ENCODE measurements around the gene IFITM10. TPM values are rescaled to one million over a fixed set of nuclear protein-coding genes. Genes with fewer than 3 reads are reported as not detected.
"Not testable (repeated sequence)": the region's sequence is repeated elsewhere in the genome, so short reads cannot be mapped to it uniquely, and the experiment has no call there.

IFITM10 gene
- total RNA-seq, 2 experiments from 2014 or later, result 0.22 to 0.31 TPM

- Mint-ChIP-seq H3K27ac (no peak overlapping the region), H3K4me3 (no peak overlapping the region), H3K27me3 (ENCODE audit: low read depth) (no peaks in the 10 kb centered on the region), H3K36me3 (ENCODE audit: low read depth) (no peaks in the 10 kb centered on the region), H3K4me1 (ENCODE audit: low read depth) (peaks cover 14% of the 10 kb centered on the region), H3K9me3 (no peaks in the 10 kb centered on the region)
- no peak for DNase-seq
- CTCF ChIA-PET, result interaction anchor here (0.8 to 1.5 kb wide), 3 partner anchors 59 to 193 kb away, joined by 3 to 4 read pairs (median 3); no protein-coding TSS in a partner anchor
- intact Hi-C loops (cut with micrococcal nuclease), result no loop called here
Observed at GRCh38 chr11:1773994-1774550, 23.7 kb upstream of the IFITM10 start.

- DNase-seq, result no peak
- H3K4me3 Mint-ChIP-seq, result no peak overlapping the region
- intact Hi-C loops (cut with micrococcal nuclease), result no loop called here
- no peaks in the 10 kb centered on the region for H3K9me3 Mint-ChIP-seq
- H3K27me3 Mint-ChIP-seq (ENCODE audit: low read depth), result no peaks in the 10 kb centered on the region
- CTCF ChIA-PET, result interaction anchor here (0.8 to 1.5 kb wide), 3 partner anchors 60 to 194 kb away, joined by 3 to 4 read pairs (median 3); no protein-coding TSS in a partner anchor
- no peak overlapping the region for H3K27ac Mint-ChIP-seq
- peaks cover 14% of the 10 kb centered on the region for H3K4me1 Mint-ChIP-seq (ENCODE audit: low read depth)
- H3K36me3 Mint-ChIP-seq (ENCODE audit: low read depth), result no peaks in the 10 kb centered on the region
Observed at GRCh38 chr11:1773131-1773993, 23.0 kb upstream of the IFITM10 start.

- Mint-ChIP-seq H3K36me3 (ENCODE audit: low read depth) (no peaks in the 10 kb centered on the region), H3K27ac (peak overlapping the region; percentile 65), H3K4me3 (peak overlapping the region; percentile 37), H3K9me3 (no peaks in the 10 kb centered on the region), H3K27me3 (ENCODE audit: low read depth) (no peaks in the 10 kb centered on the region), H3K4me1 (ENCODE audit: low read depth) (peaks cover 14% of the 10 kb centered on the region)
- CTCF ChIA-PET, result interaction anchor here (1.5 kb wide), 1 partner anchor 60 kb away, joined by 4 read pairs; no protein-coding TSS in a partner anchor
- intact Hi-C loops (cut with micrococcal nuclease), result no loop called here
- peak; percentile 73 for DNase-seq
Observed at GRCh38 chr11:1772270-1773130, 22.1 kb upstream of the IFITM10 start.

- Mint-ChIP-seq H3K27me3 (ENCODE audit: low read depth) (no peaks in the 10 kb centered on the region), H3K4me1 (ENCODE audit: low read depth) (peaks cover 14% of the 10 kb centered on the region), H3K27ac (no peak overlapping the region), H3K36me3 (ENCODE audit: low read depth) (no peaks in the 10 kb centered on the region), H3K4me3 (no peak overlapping the region), H3K9me3 (no peaks in the 10 kb centered on the region)
- intact Hi-C loops (cut with micrococcal nuclease), result no loop called here
- CTCF ChIA-PET, result no interaction called here
- DNase-seq, result peak; percentile 2
Observed at GRCh38 chr11:1771700-1772099, 21.3 kb upstream of the IFITM10 start.

GRCh38 chr11:1771273-1771672 lies 20.9 kb upstream of the IFITM10 start:
- Mint-ChIP-seq H3K27me3 (ENCODE audit: low read depth) (no peaks in the 10 kb centered on the region), H3K27ac (no peak overlapping the region), H3K4me3 (no peak overlapping the region), H3K36me3 (ENCODE audit: low read depth) (no peaks in the 10 kb centered on the region), H3K4me1 (ENCODE audit: low read depth) (peaks cover 14% of the 10 kb centered on the region), H3K9me3 (no peaks in the 10 kb centered on the region)
- CTCF ChIA-PET, result no interaction called here
- DNase-seq, result no peak
- intact Hi-C loops (cut with micrococcal nuclease), result no loop called here

- no peak overlapping the region for H3K4me3 Mint-ChIP-seq
- no peaks in the 10 kb centered on the region for H3K36me3 Mint-ChIP-seq (ENCODE audit: low read depth)
- DNase-seq, result peak; percentile 3
- no peaks in the 10 kb centered on the region for H3K27me3 Mint-ChIP-seq (ENCODE audit: low read depth)
- intact Hi-C loops (cut with micrococcal nuclease), result no loop called here
- H3K4me1 Mint-ChIP-seq (ENCODE audit: low read depth), result peaks cover 14% of the 10 kb centered on the region
- H3K27ac Mint-ChIP-seq, result no peak overlapping the region
- CTCF ChIA-PET, result no interaction called here
- no peaks in the 10 kb centered on the region for H3K9me3 Mint-ChIP-seq
Observed at GRCh38 chr11:1770528-1770927, 20.1 kb upstream of the IFITM10 start.

- CTCF ChIA-PET, result no interaction called here
- no peak overlapping the region for H3K4me3 Mint-ChIP-seq
- DNase-seq, result peak; percentile 3
- H3K27ac Mint-ChIP-seq, result no peak overlapping the region
- no peaks in the 10 kb centered on the region for H3K9me3 Mint-ChIP-seq
- intact Hi-C loops (cut with micrococcal nuclease), result no loop called here
- peaks cover 14% of the 10 kb centered on the region for H3K4me1 Mint-ChIP-seq (ENCODE audit: low read depth)
- no peaks in the 10 kb centered on the region for H3K27me3 Mint-ChIP-seq (ENCODE audit: low read depth)
- H3K36me3 Mint-ChIP-seq (ENCODE audit: low read depth), result no peaks in the 10 kb centered on the region
Observed at GRCh38 chr11:1770061-1770460, 19.7 kb upstream of the IFITM10 start.

- peak; percentile 2 for DNase-seq
- H3K36me3 Mint-ChIP-seq (ENCODE audit: low read depth); intact Hi-C loops (cut with micrococcal nuclease); H3K27ac Mint-ChIP-seq; H3K27me3 Mint-ChIP-seq (ENCODE audit: low read depth); H3K9me3 Mint-ChIP-seq; CTCF ChIA-PET; H3K4me3 Mint-ChIP-seq: not testable (repeated sequence)
- H3K4me1 Mint-ChIP-seq (ENCODE audit: low read depth), result peaks cover 14% of the 10 kb centered on the region
Observed at GRCh38 chr11:1769304-1769936, 19.0 kb upstream of the IFITM10 start.

- peak; percentile 5 for DNase-seq
- CTCF ChIA-PET, result no interaction called here
- Mint-ChIP-seq H3K4me3 (no peak overlapping the region), H3K27ac (no peak overlapping the region), H3K4me1 (ENCODE audit: low read depth) (peaks cover 10% of the 10 kb centered on the region), H3K9me3 (no peaks in the 10 kb centered on the region), H3K36me3 (ENCODE audit: low read depth) (no peaks in the 10 kb centered on the region), H3K27me3 (ENCODE audit: low read depth) (no peaks in the 10 kb centered on the region)
- intact Hi-C loops (cut with micrococcal nuclease), result no loop called here
Observed at GRCh38 chr11:1768141-1768469, 17.7 kb upstream of the IFITM10 start.

GRCh38 chr11:1767399-1768140 lies 17.2 kb upstream of the IFITM10 start:
- no peak overlapping the region for H3K27ac Mint-ChIP-seq
- H3K9me3 Mint-ChIP-seq, result no peaks in the 10 kb centered on the region
- H3K4me3 Mint-ChIP-seq, result no peak overlapping the region
- H3K36me3 Mint-ChIP-seq (ENCODE audit: low read depth), result no peaks in the 10 kb centered on the region
- CTCF ChIA-PET, result no interaction called here
- no peaks in the 10 kb centered on the region for H3K27me3 Mint-ChIP-seq (ENCODE audit: low read depth)
- no peak for DNase-seq
- intact Hi-C loops (cut with micrococcal nuclease), result no loop called here
- peaks cover 11% of the 10 kb centered on the region for H3K4me1 Mint-ChIP-seq (ENCODE audit: low read depth)

GRCh38 chr11:1766719-1767398 lies 16.5 kb upstream of the IFITM10 start:
- H3K27me3 Mint-ChIP-seq (ENCODE audit: low read depth), result no peaks in the 10 kb centered on the region
- H3K27ac Mint-ChIP-seq, result no peak overlapping the region
- H3K4me3 Mint-ChIP-seq, result no peak overlapping the region
- DNase-seq, result no peak
- intact Hi-C loops (cut with micrococcal nuclease), result no loop called here
- CTCF ChIA-PET, result no interaction called here
- no peaks in the 10 kb centered on the region for H3K9me3 Mint-ChIP-seq
- no peaks in the 10 kb centered on the region for H3K36me3 Mint-ChIP-seq (ENCODE audit: low read depth)
- peaks cover 11% of the 10 kb centered on the region for H3K4me1 Mint-ChIP-seq (ENCODE audit: low read depth)

Data from activated naive CD4-positive, alpha-beta T cell treated with anti-CD3 and anti-CD28 coated beads for 36 hours (primary cell).